Loucy (cell line): ENCODE measurements around the gene DXO.
"Not testable (repeated sequence)": the region's sequence is repeated elsewhere in the genome, so short reads cannot be mapped to it uniquely, and the experiment has no call there.

Experiments used
- EZH2phosphoT487 ChIP-seq: fragments of 200-600 bp; IDR thresholded peaks from 2 replicates; pipeline ENCODE4 v1.6.1; 2018; ENCODE audit warnings: antibody characterized with exemption, mild to moderate bottlenecking, moderate library complexity, borderline replicate concordance
- TF ChIP-seq, protein P1 (sequence below): fragments of 200-600 bp; sonication (generic); conservative IDR thresholded peaks from 2 replicates; pipeline ENCODE4 v1.5.1; 2014; ENCODE audit warnings: mild to moderate bottlenecking, antibody characterized with exemption, low read length

DNA sequence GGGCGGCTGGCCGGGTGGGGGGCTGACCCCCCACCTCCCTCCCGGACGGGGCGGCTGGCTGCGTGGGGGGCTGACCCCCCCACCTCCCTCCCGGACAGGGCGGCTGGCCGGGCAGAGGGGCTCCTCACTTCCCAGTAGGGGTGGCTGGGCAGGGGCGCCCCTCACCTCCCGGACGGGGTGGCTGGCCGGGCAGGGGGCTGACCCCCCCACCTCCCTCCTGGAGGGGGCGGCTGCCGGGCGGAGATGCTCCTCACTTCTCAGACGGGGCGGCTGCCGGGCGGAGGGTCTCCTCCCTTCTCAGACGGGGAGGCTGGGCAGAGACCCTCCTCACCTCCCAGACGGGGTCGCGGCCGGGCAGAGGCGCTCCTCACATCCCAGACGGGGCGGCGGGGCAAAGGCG is 4.1 kb upstream of the DXO start:
- TF ChIP-seq, protein P1, sequence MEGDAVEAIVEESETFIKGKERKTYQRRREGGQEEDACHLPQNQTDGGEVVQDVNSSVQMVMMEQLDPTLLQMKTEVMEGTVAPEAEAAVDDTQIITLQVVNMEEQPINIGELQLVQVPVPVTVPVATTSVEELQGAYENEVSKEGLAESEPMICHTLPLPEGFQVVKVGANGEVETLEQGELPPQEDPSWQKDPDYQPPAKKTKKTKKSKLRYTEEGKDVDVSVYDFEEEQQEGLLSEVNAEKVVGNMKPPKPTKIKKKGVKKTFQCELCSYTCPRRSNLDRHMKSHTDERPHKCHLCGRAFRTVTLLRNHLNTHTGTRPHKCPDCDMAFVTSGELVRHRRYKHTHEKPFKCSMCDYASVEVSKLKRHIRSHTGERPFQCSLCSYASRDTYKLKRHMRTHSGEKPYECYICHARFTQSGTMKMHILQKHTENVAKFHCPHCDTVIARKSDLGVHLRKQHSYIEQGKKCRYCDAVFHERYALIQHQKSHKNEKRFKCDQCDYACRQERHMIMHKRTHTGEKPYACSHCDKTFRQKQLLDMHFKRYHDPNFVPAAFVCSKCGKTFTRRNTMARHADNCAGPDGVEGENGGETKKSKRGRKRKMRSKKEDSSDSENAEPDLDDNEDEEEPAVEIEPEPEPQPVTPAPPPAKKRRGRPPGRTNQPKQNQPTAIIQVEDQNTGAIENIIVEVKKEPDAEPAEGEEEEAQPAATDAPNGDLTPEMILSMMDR = not testable (repeated sequence)
- TF ChIP-seq EZH2phosphoT487 = not testable (repeated sequence)
